ENCODE results near the gene TRIM2. TPM values are rescaled to one million over a fixed set of nuclear protein-coding genes. Genes with fewer than 3 reads are reported as not detected.
A peak's percentile ranks its signal among the peaks of the same experiment; 100 is the strongest.

TRIM2 gene
- total RNA-seq, 1 experiment from 2014 or later = 49.6 TPM

DNA sequence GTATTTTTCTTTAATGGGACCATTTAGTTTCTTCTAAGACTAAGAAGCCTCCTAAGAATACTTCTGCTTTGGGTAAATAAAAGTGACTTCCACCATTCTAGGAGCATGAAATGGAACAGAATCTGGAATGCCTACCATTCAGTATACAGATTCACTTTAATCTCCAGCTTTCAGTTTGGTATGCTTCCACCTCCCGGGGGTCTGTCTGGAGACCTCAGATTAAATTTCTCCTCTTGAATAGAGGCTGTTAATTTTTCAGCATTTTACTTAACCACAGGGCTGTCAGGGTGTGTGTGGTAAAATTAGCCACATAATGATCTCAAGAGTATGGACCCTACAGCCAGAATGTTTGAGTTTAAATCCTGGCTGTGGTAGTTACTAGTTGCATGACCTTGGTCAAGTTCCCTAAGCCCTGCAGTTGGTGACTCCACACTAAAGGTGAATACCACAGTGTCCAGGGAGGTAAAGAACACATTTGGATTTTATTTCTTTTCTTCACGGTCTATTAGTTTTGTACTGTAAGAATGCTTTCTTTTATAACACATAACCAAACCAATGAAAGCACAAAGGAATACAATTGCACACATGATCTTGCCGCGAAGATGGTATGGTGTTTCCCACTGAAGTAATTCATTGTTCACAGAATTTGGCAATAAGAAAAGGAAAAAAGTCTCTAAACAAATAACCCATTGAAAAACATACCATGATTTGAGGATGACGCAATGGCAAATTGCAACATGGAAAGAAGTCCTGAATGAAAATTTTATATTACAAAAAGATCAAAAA lies 37.3 kb upstream of the TRIM2 start:
- H3K4me1 Mint-ChIP-seq (ENCODE audit: low read depth, unreplicated experiment) = peaks cover 24% of the 10 kb centered on the region

DNA sequence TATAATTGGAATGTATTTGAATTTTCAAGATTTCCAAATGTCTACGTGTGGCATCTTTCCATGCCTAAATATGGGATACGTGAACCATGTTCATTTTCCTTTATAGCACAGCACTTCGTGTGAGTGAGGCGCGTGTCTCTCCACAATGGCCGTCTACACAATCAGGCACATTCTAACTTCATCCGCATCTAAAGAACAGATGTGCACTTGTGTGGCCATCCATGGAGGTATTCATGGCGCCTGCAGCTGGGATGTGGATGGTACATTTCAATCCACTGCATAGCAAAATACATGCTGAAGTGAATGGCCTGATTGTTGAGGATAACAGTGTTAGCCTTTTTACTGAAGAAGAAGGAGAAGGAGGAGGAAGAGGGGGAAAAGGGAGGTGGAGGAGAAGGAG lies 34.5 kb upstream of the TRIM2 start:
- DNase-seq = no peak
- Mint-ChIP-seq H3K9me3 (ENCODE audit: low read depth, unreplicated experiment) (no peaks in the 10 kb centered on the region), H3K27me3 (ENCODE audit: unreplicated experiment) (no peaks in the 10 kb centered on the region), H3K4me3 (ENCODE audit: low read depth, unreplicated experiment) (no peak overlapping the region), H3K4me1 (ENCODE audit: low read depth, unreplicated experiment) (peaks cover 24% of the 10 kb centered on the region), H3K36me3 (ENCODE audit: insufficient read depth, unreplicated experiment) (peaks cover 4% of the 10 kb centered on the region), H3K27ac (ENCODE audit: unreplicated experiment) (no peak overlapping the region)
- intact Hi-C loops (cut with micrococcal nuclease; ENCODE audit: unreplicated experiment) = no loop called here
- BruUV-seq (replicated peaks) = no TSS peak
- TF ChIP-seq, protein P1, sequence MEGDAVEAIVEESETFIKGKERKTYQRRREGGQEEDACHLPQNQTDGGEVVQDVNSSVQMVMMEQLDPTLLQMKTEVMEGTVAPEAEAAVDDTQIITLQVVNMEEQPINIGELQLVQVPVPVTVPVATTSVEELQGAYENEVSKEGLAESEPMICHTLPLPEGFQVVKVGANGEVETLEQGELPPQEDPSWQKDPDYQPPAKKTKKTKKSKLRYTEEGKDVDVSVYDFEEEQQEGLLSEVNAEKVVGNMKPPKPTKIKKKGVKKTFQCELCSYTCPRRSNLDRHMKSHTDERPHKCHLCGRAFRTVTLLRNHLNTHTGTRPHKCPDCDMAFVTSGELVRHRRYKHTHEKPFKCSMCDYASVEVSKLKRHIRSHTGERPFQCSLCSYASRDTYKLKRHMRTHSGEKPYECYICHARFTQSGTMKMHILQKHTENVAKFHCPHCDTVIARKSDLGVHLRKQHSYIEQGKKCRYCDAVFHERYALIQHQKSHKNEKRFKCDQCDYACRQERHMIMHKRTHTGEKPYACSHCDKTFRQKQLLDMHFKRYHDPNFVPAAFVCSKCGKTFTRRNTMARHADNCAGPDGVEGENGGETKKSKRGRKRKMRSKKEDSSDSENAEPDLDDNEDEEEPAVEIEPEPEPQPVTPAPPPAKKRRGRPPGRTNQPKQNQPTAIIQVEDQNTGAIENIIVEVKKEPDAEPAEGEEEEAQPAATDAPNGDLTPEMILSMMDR (IDR thresholded peaks at IDR 0.05; ENCODE audit: unreplicated experiment) = no peak
- CTCF ChIA-PET = no interaction called here

More for the DNA sequence above, 37.3 kb upstream of the TRIM2 start:
- CTCF ChIA-PET = no interaction called here
- no peak overlapping the region for H3K4me3 Mint-ChIP-seq (ENCODE audit: low read depth, unreplicated experiment)
- no TSS peak for BruUV-seq (replicated peaks)
- H3K9me3 Mint-ChIP-seq (ENCODE audit: low read depth, unreplicated experiment) = no peaks in the 10 kb centered on the region
- H3K36me3 Mint-ChIP-seq (ENCODE audit: insufficient read depth, unreplicated experiment) = peaks cover 4% of the 10 kb centered on the region
- H3K27ac Mint-ChIP-seq (ENCODE audit: unreplicated experiment) = peak overlapping the region; percentile 70
- TF ChIP-seq, protein P1 (IDR thresholded peaks at IDR 0.05; ENCODE audit: unreplicated experiment) = no peak
- intact Hi-C loops (cut with micrococcal nuclease; ENCODE audit: unreplicated experiment) = loop anchor here (2.0 kb wide), 1 partner anchor 22 kb away; no protein-coding TSS in a partner anchor
- no peaks in the 10 kb centered on the region for H3K27me3 Mint-ChIP-seq (ENCODE audit: unreplicated experiment)
- DNase-seq = peak; percentile 5

DNA sequence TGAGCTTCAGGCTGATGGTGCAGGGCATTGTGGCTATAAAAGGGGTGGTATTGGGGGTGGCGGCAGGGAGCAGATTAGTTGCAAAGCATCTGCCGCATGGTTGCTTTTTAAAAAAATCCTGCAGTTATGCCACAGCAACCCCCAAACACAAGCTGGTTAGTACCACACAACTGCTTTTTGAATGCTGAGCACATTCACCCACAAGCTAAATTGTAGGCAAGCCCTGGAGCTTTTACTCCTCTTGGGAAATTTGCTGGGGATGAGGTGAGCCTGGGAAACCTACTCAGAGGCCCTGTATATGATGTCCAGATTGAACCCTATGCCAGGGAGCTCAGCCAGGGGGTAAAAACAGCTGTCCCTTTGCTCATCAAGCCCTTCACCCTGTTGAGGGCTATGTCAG lies 33.8 kb upstream of the TRIM2 start:
- H3K4me3 Mint-ChIP-seq (ENCODE audit: low read depth, unreplicated experiment) = no peak overlapping the region
- peaks cover 4% of the 10 kb centered on the region for H3K36me3 Mint-ChIP-seq (ENCODE audit: insufficient read depth, unreplicated experiment)
- intact Hi-C loops (cut with micrococcal nuclease; ENCODE audit: unreplicated experiment) = no loop called here
- no peaks in the 10 kb centered on the region for H3K27me3 Mint-ChIP-seq (ENCODE audit: unreplicated experiment)
- CTCF ChIA-PET = no interaction called here
- no peak for DNase-seq
- H3K4me1 Mint-ChIP-seq (ENCODE audit: low read depth, unreplicated experiment) = peaks cover 22% of the 10 kb centered on the region
- H3K27ac Mint-ChIP-seq (ENCODE audit: unreplicated experiment) = no peak overlapping the region
- no peaks in the 10 kb centered on the region for H3K9me3 Mint-ChIP-seq (ENCODE audit: low read depth, unreplicated experiment)
- TF ChIP-seq, protein P1 (IDR thresholded peaks at IDR 0.05; ENCODE audit: unreplicated experiment) = no peak
- BruUV-seq (replicated peaks) = no TSS peak

DNA sequence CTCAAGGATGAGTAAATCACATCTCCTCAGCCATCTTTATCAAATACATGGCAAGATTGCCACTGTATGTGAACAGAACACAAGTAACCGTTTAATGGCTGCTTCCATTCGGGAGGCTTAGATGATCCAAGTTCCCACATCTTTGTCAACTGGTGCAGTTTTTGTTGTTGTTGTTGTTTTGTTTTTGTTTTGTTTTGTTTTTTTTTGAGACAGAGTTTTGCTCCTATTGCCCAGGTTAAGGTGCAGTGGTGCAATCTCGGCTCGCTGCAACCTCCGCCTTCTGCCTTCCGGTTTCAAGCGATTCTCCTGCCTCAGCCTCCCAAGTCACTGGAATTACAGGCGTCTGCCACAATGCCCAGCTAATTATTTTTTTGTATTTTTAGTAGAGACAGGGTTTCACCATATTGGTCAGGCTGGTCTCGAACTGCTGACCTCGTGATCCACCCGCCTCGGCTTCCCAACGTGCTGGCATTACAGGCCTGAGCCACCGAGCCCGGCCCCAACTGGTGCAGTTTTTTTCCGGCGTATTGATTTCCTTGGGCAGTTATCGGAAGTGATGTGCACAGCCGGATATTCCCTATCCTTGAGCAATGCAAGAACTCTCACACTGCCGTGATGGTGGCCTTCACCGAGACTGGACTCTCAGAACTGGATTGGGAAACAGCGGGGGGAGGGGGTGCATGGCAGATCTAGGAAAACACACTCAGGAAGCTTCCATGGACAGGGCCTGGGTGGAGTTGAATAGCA lies 29.2 kb upstream of the TRIM2 start:
- H3K4me1 Mint-ChIP-seq (ENCODE audit: low read depth, unreplicated experiment) = no peaks in the 10 kb centered on the region
- no peaks in the 10 kb centered on the region for H3K9me3 Mint-ChIP-seq (ENCODE audit: low read depth, unreplicated experiment)
- no TSS peak for BruUV-seq (replicated peaks)
- no peak overlapping the region for H3K27ac Mint-ChIP-seq (ENCODE audit: unreplicated experiment)
- CTCF ChIA-PET = no interaction called here
- no peak for DNase-seq
- TF ChIP-seq, protein P1 (IDR thresholded peaks at IDR 0.05; ENCODE audit: unreplicated experiment) = no peak
- intact Hi-C loops (cut with micrococcal nuclease; ENCODE audit: unreplicated experiment) = no loop called here
- no peaks in the 10 kb centered on the region for H3K27me3 Mint-ChIP-seq (ENCODE audit: unreplicated experiment)
- no peak overlapping the region for H3K4me3 Mint-ChIP-seq (ENCODE audit: low read depth, unreplicated experiment)
- no peaks in the 10 kb centered on the region for H3K36me3 Mint-ChIP-seq (ENCODE audit: insufficient read depth, unreplicated experiment)
